Keratinocyte (primary cell): Measurements from ENCODE around the gene RPS21. TPM values are rescaled to one million over a fixed set of nuclear protein-coding genes. Genes with fewer than 3 reads are reported as not detected.
"Not testable (repeated sequence)": the region's sequence is repeated elsewhere in the genome, so short reads cannot be mapped to it uniquely, and the experiment has no call there.

ENCODE experiments used
- DNase-seq: peaks from one replicate; pipeline ENCODE4 v3.0.0-alpha.2; 2011; ENCODE audit warnings: low read depth, missing footprints, low spot score
- FAIRE-seq: peaks from 2 replicates; lab custom pipeline; 2011; peaks lifted over from hg19 to GRCh38; lab: Jason Lieb, UNC
- H2AFZ ChIP-seq: 2 replicates; pipeline ENCODE4 v1.6.0; 2012; ENCODE audit warnings: low read length, control low read depth, inconsistent platforms; ENCODE audit not compliant: control insufficient read depth
- H3K27ac ChIP-seq: 2 replicates; pipeline ENCODE4 v1.5.1; 2011; ENCODE audit warnings: low read length; ENCODE audit not compliant: control insufficient read depth, insufficient read depth
- H3K27me3 ChIP-seq: 3 replicates; pipeline ENCODE4 v1.6.0; 2011; ENCODE audit warnings: low read length; ENCODE audit not compliant: control insufficient read depth, insufficient read depth; ENCODE audit errors: extremely low read depth
- H3K36me3 ChIP-seq, 2 experiments: 2 replicates in 1 of 2; 3 replicates in 1 of 2; pipeline ENCODE4 v1.5.1; 2011; ENCODE audit warnings: low read length in 2 of 2, mild to moderate bottlenecking in 1 of 2; ENCODE audit not compliant: control insufficient read depth in 2 of 2, insufficient read depth in 2 of 2; ENCODE audit errors: extremely low read depth in 1 of 2
- H3K4me1 ChIP-seq: 3 replicates; pipeline ENCODE4 v1.5.1; 2011; ENCODE audit warnings: low read length; ENCODE audit not compliant: control insufficient read depth, insufficient read depth; ENCODE audit errors: extremely low read depth
- H3K4me2 ChIP-seq: 3 replicates; pipeline ENCODE4 v1.6.0; 2011; ENCODE audit warnings: low read depth, low read length; ENCODE audit not compliant: control insufficient read depth, insufficient read depth; ENCODE audit errors: extremely low read depth
- H3K4me3 ChIP-seq, 3 experiments: fragments of 200-600 bp in 1 of 3; sonication (generic) in 1 of 3; 2 replicates in 2 of 3; 3 replicates in 1 of 3; pipeline ENCODE4 v1.5.1; 2011 to 2016; ENCODE audit warnings: low read length in 3 of 3, mild to moderate bottlenecking in 3 of 3, control low read depth in 2 of 3, inconsistent platforms in 1 of 3, low read depth in 1 of 3, mixed read lengths in 1 of 3, mixed run types in 1 of 3, moderate library complexity in 1 of 3; ENCODE audit not compliant: control insufficient read depth in 2 of 3, insufficient read depth in 2 of 3; ENCODE audit errors: extremely low read depth in 1 of 3
- H3K79me2 ChIP-seq: 2 replicates; pipeline ENCODE4 v1.6.0; 2012; ENCODE audit warnings: low read length; ENCODE audit not compliant: control insufficient read depth, insufficient read depth
- H3K9ac ChIP-seq: 3 replicates; pipeline ENCODE4 v1.6.0; 2011; ENCODE audit warnings: low read length; ENCODE audit not compliant: control insufficient read depth, insufficient read depth; ENCODE audit errors: extremely low read depth
- H3K9me1 ChIP-seq: 3 replicates; pipeline ENCODE4 v1.6.0; 2011; ENCODE audit warnings: low read length; ENCODE audit not compliant: control insufficient read depth, insufficient read depth; ENCODE audit errors: extremely low read depth
- H3K9me3 ChIP-seq: 2 replicates; pipeline ENCODE4 v1.5.1; 2012; ENCODE audit warnings: low read depth, low read length; ENCODE audit not compliant: control insufficient read depth
- H4K20me1 ChIP-seq: 3 replicates; pipeline ENCODE4 v1.6.0; 2011; ENCODE audit warnings: low read length; ENCODE audit not compliant: control insufficient read depth, insufficient read depth; ENCODE audit errors: extremely low read depth
- CTCF ChIP-seq, 3 experiments: IDR thresholded peaks in 1 of 3; conservative IDR thresholded peaks in 1 of 3; optimal IDR thresholded peaks in 1 of 3; 2 replicates in 2 of 3; 3 replicates in 1 of 3; pipeline versions ENCODE3 to v1.5.1; 2011; ENCODE audit warnings: low read length in 3 of 3, mild to moderate bottlenecking in 3 of 3, moderate library complexity in 2 of 3, control low read depth in 1 of 3, inconsistent platforms in 1 of 3; ENCODE audit not compliant: insufficient read depth in 2 of 3; ENCODE audit errors: extremely low read depth in 1 of 3
- EZH2 ChIP-seq: IDR thresholded peaks from one replicate; pipeline ENCODE4 v1.6.1; 2012; ENCODE audit warnings: inconsistent platforms, mild to moderate bottlenecking, low read length, moderate library complexity
- dilution Hi-C: fragments of 300-500 bp; cut with MboI; formaldehyde crosslinking; loops from one replicate; pipeline ENCODE4 v1.7.0; 2020; ENCODE audit warnings: low sequenced_read_pairs; ENCODE audit not compliant: extremely low pct_ligation_motif_present
- polyA plus RNA-seq, 5 experiments: library from polyadenylated mRNA; depleted of rRNA in 3 of 5; stranded (reverse) in 3 of 5; stranded (forward) in 1 of 5; unstranded in 1 of 5; fragments of >200 nt; gene quantifications; 1 replicate in 1 of 5; 2 replicates in 3 of 5; 3 replicates in 1 of 5; pipeline versions ENCODE4 v1.2.1 to v1.2.3, GENCODE V29; 2011 to 2012; ENCODE audit warnings: missing spikeins in 2 of 5, low read depth in 1 of 5, low replicate concordance in 1 of 5

Gene RPS21
- polyA plus RNA-seq, 1 donor (not counting 4 experiments of a cell fraction or from before 2014, with no cell fraction given), result 3,874 TPM

- TF ChIP-seq CTCF (optimal IDR thresholded peaks at IDR 0.05 in 1 of 3, IDR thresholded peaks at IDR 0.05 in 1 of 3, conservative IDR thresholded peaks at IDR 0.05 in 1 of 3; ENCODE audit: extremely low read depth in 1 of 3, insufficient read depth in 2 of 3, low read length in 3 of 3), result no peak
- no peak for TF ChIP-seq EZH2
- no peak overlapping the region for H3K4me2 ChIP-seq
- H3K4me3 ChIP-seq, result no peak overlapping the region
- no peak overlapping the region for H3K27ac ChIP-seq
- peaks cover 3% of the 10 kb centered on the region for H4K20me1 ChIP-seq
- FAIRE-seq (no peak), DNase-seq (no peak)
- H3K4me1 ChIP-seq, result peaks cover 12% of the 10 kb centered on the region
- H3K36me3 ChIP-seq, result no peaks in the 10 kb centered on the region
- H3K9me1 ChIP-seq, result no peaks in the 10 kb centered on the region
- H3K79me2 ChIP-seq, result no peaks in the 10 kb centered on the region
- H3K27me3 ChIP-seq, result peaks cover 21% of the 10 kb centered on the region
- no peak overlapping the region for H2AFZ ChIP-seq
- no peaks in the 10 kb centered on the region for H3K9me3 ChIP-seq
- dilution Hi-C loops, result loop anchor here (25.0 kb wide), 1 partner anchor 112 kb away; no protein-coding TSS in a partner anchor
- H3K9ac ChIP-seq, result no peak overlapping the region
Observed at GRCh38 chr20:62425281-62426058, 38.6 kb downstream of the RPS21 start.

GRCh38 chr20:62426059-62426348 is 39.1 kb downstream of the RPS21 start:
- not testable (repeated sequence) for H3K27ac ChIP-seq, H3K9me3 ChIP-seq, FAIRE-seq, H3K4me3 ChIP-seq, H4K20me1 ChIP-seq, DNase-seq, H3K4me2 ChIP-seq, H3K79me2 ChIP-seq, H3K9ac ChIP-seq, H3K9me1 ChIP-seq, H2AFZ ChIP-seq, H3K36me3 ChIP-seq
- Histone ChIP-seq H3K4me1 (peaks cover 12% of the 10 kb centered on the region), H3K27me3 (peaks cover 26% of the 10 kb centered on the region)
- dilution Hi-C loops, result loop anchor here (25.0 kb wide), 1 partner anchor 111 kb away; no protein-coding TSS in a partner anchor
